ENCODE measurements around the gene TIMM8B. TPM values are rescaled to one million over a fixed set of nuclear protein-coding genes. Genes with fewer than 3 reads are reported as not detected.

TIMM8B gene
- 10 to 100 TPM; 61.5 to 78.8 (median 75.1) TPM for polyA plus RNA-seq (ENCODE audit: insufficient read length in 3 of 3)
- long read RNA-seq, donor 1, transcript TIMM8B-203 (3 exons, 1,155 nt), result minor isoform, 10 of 97 reads
- long read RNA-seq, donor 1, transcript TIMM8B-201 (2 exons, 819 nt), result major isoform, 87 of 97 reads
- long read RNA-seq, donor 1, partial matches to known transcripts, result 0 of 97 reads
- long read RNA-seq, donor 1, other reads (novel, unspliced or antisense), result 0 of 97 reads
- long read RNA-seq, donor 2, transcript TIMM8B-203 (3 exons, 1,155 nt), result minor isoform, 8 of 111 reads
- long read RNA-seq, donor 2, transcript TIMM8B-201 (2 exons, 819 nt), result major isoform, 98 of 111 reads
- long read RNA-seq, donor 2, partial matches to known transcripts, result 5 of 111 reads
- long read RNA-seq, donor 2, other reads (novel, unspliced or antisense), result 0 of 111 reads
- long read RNA-seq, donor 3, transcript TIMM8B-203 (3 exons, 1,155 nt), result minor isoform, 8 of 212 reads
- long read RNA-seq, donor 3, transcript TIMM8B-201 (2 exons, 819 nt), result major isoform, 204 of 212 reads
- long read RNA-seq, donor 3, partial matches to known transcripts, result 0 of 212 reads
- long read RNA-seq, donor 3, other reads (novel, unspliced or antisense), result 0 of 212 reads
- long read RNA-seq, donor 4, transcript TIMM8B-201 (2 exons, 819 nt), result major isoform, 91 of 96 reads
- long read RNA-seq, donor 4, transcript TIMM8B-203 (3 exons, 1,155 nt), result minor isoform, 5 of 96 reads
- long read RNA-seq, donor 4, partial matches to known transcripts, result 0 of 96 reads
- long read RNA-seq, donor 4, other reads (novel, unspliced or antisense), result 0 of 96 reads
- long read RNA-seq, donor 5, result 0 reads
- long read RNA-seq, donor 6, transcript TIMM8B-201 (2 exons, 819 nt), result major isoform, 113 of 121 reads
- long read RNA-seq, donor 6, transcript TIMM8B-203 (3 exons, 1,155 nt), result minor isoform, 8 of 121 reads
- long read RNA-seq, donor 6, partial matches to known transcripts, result 0 of 121 reads
- long read RNA-seq, donor 6, other reads (novel, unspliced or antisense), result 0 of 121 reads
- long read RNA-seq, donor 7, transcript TIMM8B-201 (2 exons, 819 nt), result major isoform, 198 of 214 reads
- long read RNA-seq, donor 7, transcript TIMM8B-203 (3 exons, 1,155 nt), result minor isoform, 15 of 214 reads
- long read RNA-seq, donor 7, partial matches to known transcripts, result 0 of 214 reads
- long read RNA-seq, donor 7, other reads (novel, unspliced or antisense), result 0 of 214 reads
- long read RNA-seq, donor 8, transcript TIMM8B-201 (2 exons, 819 nt), result major isoform, 269 of 294 reads
- long read RNA-seq, donor 8, transcript TIMM8B-203 (3 exons, 1,155 nt), result minor isoform, 19 of 294 reads
- long read RNA-seq, donor 8, partial matches to known transcripts, result 6 of 294 reads
- long read RNA-seq, donor 8, other reads (novel, unspliced or antisense), result 0 of 294 reads
- long read RNA-seq, donor 9, transcript TIMM8B-201 (2 exons, 819 nt), result major isoform, 123 of 131 reads
- long read RNA-seq, donor 9, transcript TIMM8B-203 (3 exons, 1,155 nt), result minor isoform, 7 of 131 reads
- long read RNA-seq, donor 9, partial matches to known transcripts, result 0 of 131 reads
- long read RNA-seq, donor 9, other reads (novel, unspliced or antisense), result 0 of 131 reads
- long read RNA-seq, donor 10, transcript TIMM8B-203 (3 exons, 1,155 nt), result minor isoform, 10 of 559 reads
- long read RNA-seq, donor 10, transcript TIMM8B-201 (2 exons, 819 nt), result major isoform, 183 of 559 reads
- long read RNA-seq, donor 10, partial matches to known transcripts, result 223 of 559 reads
- long read RNA-seq, donor 10, other reads (novel, unspliced or antisense), result 143 of 559 reads
- long read RNA-seq, donor 11, transcript TIMM8B-203 (3 exons, 1,155 nt), result minor isoform, 10 of 95 reads
- long read RNA-seq, donor 11, transcript TIMM8B-201 (2 exons, 819 nt), result major isoform, 78 of 95 reads
- long read RNA-seq, donor 11, partial matches to known transcripts, result 7 of 95 reads
- long read RNA-seq, donor 11, other reads (novel, unspliced or antisense), result 0 of 95 reads
- long read RNA-seq, donor 12, transcript TIMM8B-201 (2 exons, 819 nt), result major isoform, 70 of 73 reads
- long read RNA-seq, donor 12, partial matches to known transcripts, result 0 of 73 reads
- long read RNA-seq, donor 12, other reads (novel, unspliced or antisense), result 0 of 73 reads
- long read RNA-seq, donor 13, result 0 reads
- long read RNA-seq, donor 14, transcript TIMM8B-203 (3 exons, 1,155 nt), result minor isoform, 11 of 157 reads
- long read RNA-seq, donor 14, transcript TIMM8B-201 (2 exons, 819 nt), result major isoform, 146 of 157 reads
- long read RNA-seq, donor 14, partial matches to known transcripts, result 0 of 157 reads
- long read RNA-seq, donor 14, other reads (novel, unspliced or antisense), result 0 of 157 reads
- long read RNA-seq, donor 15, transcript TIMM8B-203 (3 exons, 1,155 nt), result minor isoform, 10 of 71 reads
- long read RNA-seq, donor 15, transcript TIMM8B-201 (2 exons, 819 nt), result major isoform, 61 of 71 reads
- long read RNA-seq, donor 15, partial matches to known transcripts, result 0 of 71 reads
- long read RNA-seq, donor 15, other reads (novel, unspliced or antisense), result 0 of 71 reads
- long read RNA-seq, donor 16, transcript TIMM8B-203 (3 exons, 1,155 nt), result minor isoform, 24 of 257 reads
- long read RNA-seq, donor 16, transcript TIMM8B-201 (2 exons, 819 nt), result major isoform, 231 of 257 reads
- long read RNA-seq, donor 16, partial matches to known transcripts, result 0 of 257 reads
- long read RNA-seq, donor 16, other reads (novel, unspliced or antisense), result 0 of 257 reads

DNA sequence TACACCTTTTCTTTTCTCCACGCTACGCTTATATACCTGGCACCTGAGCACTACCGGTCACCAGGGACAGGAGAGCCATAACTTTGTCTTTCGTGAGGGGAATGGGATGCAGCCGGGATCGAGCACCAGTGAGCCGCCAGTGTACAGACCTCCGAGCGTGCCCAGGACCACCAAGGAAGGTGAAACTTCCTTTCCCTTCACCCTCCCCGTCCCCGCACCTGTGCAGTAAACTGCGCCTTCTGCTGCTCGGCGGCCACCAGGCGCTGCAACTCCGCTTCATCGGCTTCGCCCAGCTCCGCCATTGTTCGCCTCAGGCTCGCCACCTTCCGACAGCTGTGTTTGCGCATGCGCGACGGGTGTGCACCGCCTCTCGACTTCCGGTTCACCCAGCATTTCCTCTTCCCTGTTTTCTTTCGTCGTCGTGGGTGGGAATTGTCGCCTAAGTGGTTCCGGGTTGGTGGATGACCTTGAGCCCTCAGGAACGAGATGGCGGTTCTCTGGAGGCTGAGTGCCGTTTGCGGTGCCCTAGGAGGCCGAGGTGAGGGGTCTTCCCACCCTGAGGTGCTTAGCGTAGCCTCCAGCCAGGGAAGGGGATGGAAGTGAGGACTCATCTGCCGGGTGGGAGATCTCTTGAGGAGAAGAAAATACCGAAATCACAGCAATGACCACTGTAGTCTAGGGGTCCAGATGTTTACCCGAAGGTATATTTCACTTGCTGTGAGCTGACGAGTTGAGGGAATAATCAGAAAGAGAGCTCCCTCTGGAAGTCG lies at the start of gene TIMM8B, which contains the start of gene SDHD:
TSS of gene TIMM8B (minus strand) at position 335 of the 770 bp plus-strand sequence. CDS start at position 302, 33 bp downstream.
TSS of gene SDHD (plus strand) at position 452 of the 770 bp plus-strand sequence. CDS start at position 487, 35 bp downstream.
- DNase-seq (ENCODE audit: extremely low read depth in 1 of 11, low read depth in 9 of 11, low spot score in 4 of 11), result peak; percentile 94 to 98 (median 97)

DNA sequence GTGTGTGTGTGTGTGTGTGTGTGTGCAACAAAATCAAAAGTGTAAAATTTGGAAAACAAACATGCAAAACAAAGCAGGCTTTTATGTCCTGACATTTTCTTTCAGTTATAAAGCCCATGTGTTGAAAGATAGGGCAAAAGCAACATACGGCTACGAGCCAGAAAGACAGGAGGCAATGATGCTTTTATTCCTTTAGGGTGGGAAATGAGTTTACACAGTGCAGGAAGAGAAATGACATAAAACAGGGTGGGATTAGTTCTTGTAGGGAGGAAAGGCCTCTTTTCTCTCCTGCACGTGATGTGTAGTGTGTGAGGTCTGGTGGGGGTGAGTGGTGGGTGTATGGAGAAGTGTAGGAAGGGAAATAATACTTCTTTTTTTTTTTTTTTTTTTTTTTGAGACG lies 47.9 kb upstream of the TIMM8B start:
- DNase-seq (ENCODE audit: extremely low read depth in 1 of 11, low read depth in 9 of 11, low spot score in 4 of 11), result no peak

GRCh38 chr11:112132737-112133136 lies 46.2 kb upstream of the TIMM8B start:
- DNase-seq (ENCODE audit: extremely low read depth in 1 of 11, low read depth in 9 of 11, low spot score in 4 of 11), result no peak

DNA sequence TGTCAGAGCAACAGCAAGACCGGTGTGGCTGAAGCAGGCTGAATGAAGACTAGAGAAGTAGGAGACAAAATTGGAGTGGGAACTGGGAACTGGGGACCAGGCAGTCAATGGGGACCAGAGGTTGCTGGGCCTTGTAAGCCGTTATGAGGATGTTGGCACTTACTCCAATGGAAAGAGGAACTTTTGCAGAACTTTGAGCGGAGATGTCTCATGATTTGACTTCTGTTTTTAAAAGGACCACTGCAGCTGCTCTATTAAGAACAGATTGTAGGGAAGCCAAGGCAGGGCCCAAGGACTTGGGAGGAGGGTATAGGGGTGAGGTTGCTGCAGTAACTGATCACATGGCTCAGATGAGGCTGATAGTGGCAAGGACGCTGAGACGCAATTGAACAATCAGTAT lies 43.1 kb upstream of the TIMM8B start:
- no peak for DNase-seq (ENCODE audit: extremely low read depth in 1 of 11, low read depth in 9 of 11, low spot score in 4 of 11)

GRCh38 chr11:112128483-112129121 lies 42.0 kb upstream of the TIMM8B start:
- DNase-seq (ENCODE audit: extremely low read depth in 1 of 11, low read depth in 9 of 11, low spot score in 4 of 11), result peak in 5 of 11 donors; percentile 4 to 24 (median 10)

GRCh38 chr11:112127056-112127455 lies 40.5 kb upstream of the TIMM8B start:
- DNase-seq (ENCODE audit: extremely low read depth in 1 of 11, low read depth in 9 of 11, low spot score in 4 of 11), result no peak

GRCh38 chr11:112123129-112123528 lies 36.6 kb upstream of the TIMM8B start:
- DNase-seq (ENCODE audit: extremely low read depth in 1 of 11, low read depth in 9 of 11, low spot score in 4 of 11), result no peak

- no peak for DNase-seq (ENCODE audit: extremely low read depth in 1 of 11, low read depth in 9 of 11, low spot score in 4 of 11)
Observed at GRCh38 chr11:112121981-112122615, 35.5 kb upstream of the TIMM8B start.

DNA sequence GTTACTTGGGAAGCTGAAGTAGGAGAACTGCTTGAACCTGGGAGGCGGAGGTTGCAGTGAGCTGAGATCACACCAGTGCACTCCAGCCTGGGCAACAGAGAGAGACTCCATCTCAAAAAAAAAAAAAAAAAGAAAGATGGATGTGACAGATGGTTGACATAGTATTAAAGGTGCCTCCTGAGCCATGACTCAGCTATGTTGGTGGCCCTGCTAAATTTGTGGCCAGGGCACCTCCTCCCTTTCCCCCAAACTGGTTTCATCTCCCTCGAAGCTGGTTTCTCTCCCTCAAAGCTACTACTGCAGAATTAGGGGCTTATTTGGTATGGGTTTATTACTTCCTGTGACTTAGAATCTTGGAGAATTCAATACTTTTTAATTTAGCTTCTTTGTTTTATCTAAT lies 31.6 kb upstream of the TIMM8B start:
- no peak for DNase-seq (ENCODE audit: extremely low read depth in 1 of 11, low read depth in 9 of 11, low spot score in 4 of 11)

DNA sequence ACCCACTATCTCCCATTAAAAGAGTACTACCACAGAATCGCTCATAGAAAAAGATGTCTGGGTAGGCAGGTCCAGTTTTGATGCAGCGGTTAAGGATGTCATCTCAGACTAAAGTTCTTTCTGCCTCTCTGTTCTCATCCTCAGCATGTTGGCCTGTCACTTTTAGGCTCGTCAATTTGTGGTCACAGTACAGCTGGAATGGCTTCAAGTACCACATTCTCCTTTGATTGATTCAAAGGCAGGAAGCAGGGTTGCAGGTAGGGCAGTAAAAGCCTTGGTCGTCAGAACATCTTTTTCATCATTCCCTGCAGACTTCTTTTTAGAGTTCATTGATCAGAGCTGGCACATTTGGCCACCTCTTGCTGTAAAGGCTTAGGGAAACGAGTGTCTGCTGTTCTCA lies 28.8 kb upstream of the TIMM8B start:
- no peak for DNase-seq (ENCODE audit: extremely low read depth in 1 of 11, low read depth in 9 of 11, low spot score in 4 of 11)

DNA sequence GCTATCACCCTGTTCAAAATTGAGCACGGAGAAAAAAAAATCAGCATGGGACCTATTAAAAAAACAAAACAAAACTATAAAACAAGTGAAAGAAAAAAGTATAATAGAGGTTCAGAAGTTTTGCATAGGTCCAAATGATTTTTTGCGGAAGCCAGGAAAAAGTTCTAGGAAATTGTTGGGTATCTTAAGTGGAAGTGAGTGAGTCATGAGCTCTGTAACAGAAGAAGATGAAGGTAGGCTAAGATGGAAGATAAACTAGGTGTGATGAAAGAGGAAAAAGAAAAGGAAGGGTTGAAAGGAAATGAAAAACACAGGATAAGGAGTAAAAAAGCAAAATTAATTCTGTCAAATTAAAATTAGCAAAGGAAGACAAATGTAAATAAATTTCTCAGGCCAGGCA lies 27.9 kb upstream of the TIMM8B start:
- DNase-seq (ENCODE audit: extremely low read depth in 1 of 11, low read depth in 9 of 11, low spot score in 4 of 11), result no peak

DNA sequence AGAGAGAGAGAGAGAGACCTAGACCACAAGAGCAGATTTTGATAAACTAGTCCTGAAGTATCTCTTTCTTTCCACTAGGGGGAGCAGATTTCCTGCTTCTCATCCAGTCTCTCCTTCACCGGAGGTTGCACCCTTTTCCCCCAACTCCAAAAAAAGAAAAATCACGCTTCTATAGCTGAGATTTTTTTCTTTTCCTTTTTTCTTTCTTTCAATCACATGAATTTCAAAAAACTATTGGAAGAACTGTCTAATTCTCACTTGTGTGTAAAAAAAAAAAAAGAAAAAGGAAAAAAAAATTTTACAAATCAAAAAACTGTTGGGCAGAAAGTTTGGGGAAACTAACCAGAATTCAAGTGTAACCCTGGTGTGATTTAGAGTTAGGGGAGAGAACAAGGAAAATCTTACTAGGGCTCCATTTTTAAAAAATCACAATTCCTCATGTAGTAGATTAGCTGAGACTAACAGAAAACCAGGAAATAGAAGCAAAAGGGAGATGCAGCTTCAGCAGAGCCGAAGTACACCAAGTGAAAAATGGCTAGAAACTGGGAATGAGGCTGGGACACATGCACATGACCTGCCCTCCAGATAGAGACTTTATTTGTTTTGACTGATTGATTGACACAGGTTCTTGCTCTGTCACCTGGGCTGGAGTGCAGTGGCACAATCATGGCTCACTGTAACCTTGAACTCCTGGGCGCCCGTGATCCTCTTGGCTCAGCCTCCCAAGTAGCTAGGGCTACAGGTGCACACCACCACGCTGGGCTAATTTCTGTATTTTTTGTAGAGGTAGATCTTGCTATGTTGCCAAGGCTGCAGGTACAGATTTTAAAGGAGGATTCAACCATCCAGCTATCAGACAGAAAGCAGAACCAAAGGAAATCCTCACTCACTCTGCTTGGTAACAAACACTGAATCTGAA lies 27.2 kb upstream of the TIMM8B start:
- DNase-seq (ENCODE audit: extremely low read depth in 1 of 11, low read depth in 9 of 11, low spot score in 4 of 11), result peak in 8 of 11 donors; percentile 10 to 35 (median 22)

DNA sequence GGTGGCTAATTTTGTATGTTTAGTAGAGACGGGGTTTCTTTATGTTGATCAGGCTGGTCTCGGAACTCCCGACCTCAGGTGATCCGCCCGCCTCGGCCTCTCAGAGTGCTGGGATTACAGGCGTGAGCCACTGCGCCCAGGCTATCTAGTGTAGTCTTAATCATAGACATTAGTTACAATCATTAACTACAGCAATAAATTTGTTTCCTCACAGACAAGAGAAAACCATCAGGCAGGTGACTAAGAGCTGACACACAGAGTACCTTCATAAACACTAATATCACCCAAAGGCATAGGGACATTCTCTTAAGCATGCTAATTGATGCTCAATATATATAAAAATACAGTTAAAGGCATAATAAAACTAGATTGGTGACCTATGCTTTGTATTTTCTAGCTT lies 19.5 kb upstream of the TIMM8B start:
- no peak for DNase-seq (ENCODE audit: extremely low read depth in 1 of 11, low read depth in 9 of 11, low spot score in 4 of 11)
